BJ (cell line): ENCODE results near the gene CWC22. TPM values are rescaled to one million over a fixed set of nuclear protein-coding genes. Genes with fewer than 3 reads are reported as not detected.

Source experiments
- CTCF ChIA-PET: fragments of 350-600 bp; formaldehyde crosslinking; extraction: SDS; loops from one replicate; lab custom pipeline; 2021; ENCODE audit warnings: antibody characterized with exemption, inconsistent platforms; lab: Yijun Ruan, JAX
- POLR2A ChIA-PET: fragments of 300-600 bp; sonication (Branson Sonifier 250); formaldehyde crosslinking; extraction: SDS; loops from one replicate; lab custom pipeline; 2021; ENCODE audit warnings: antibody characterized with exemption; lab: Charles Lee
- DNase-seq: peaks from one replicate; pipeline ENCODE4 v3.0.0-alpha.2; 2011; ENCODE audit warnings: low read depth
- H3K27me3 ChIP-seq: 2 replicates; pipeline ENCODE4 v1.6.0; 2011; ENCODE audit warnings: low read length; ENCODE audit not compliant: control insufficient read depth, insufficient read depth
- H3K36me3 ChIP-seq: 2 replicates; pipeline ENCODE4 v1.5.1; 2011; ENCODE audit warnings: low read length; ENCODE audit not compliant: control insufficient read depth, insufficient read depth
- H3K4me3 ChIP-seq: 2 replicates; pipeline ENCODE4 v1.5.1; 2011; ENCODE audit warnings: low read depth, mild to moderate bottlenecking, control low read depth, low read length
- CTCF ChIP-seq: IDR thresholded peaks from 2 replicates; pipeline ENCODE4 v1.5.1; 2011; ENCODE audit warnings: low read depth, mild to moderate bottlenecking, control low read depth, inconsistent platforms, low read length, moderate library complexity; ENCODE audit not compliant: insufficient read depth
- polyA plus RNA-seq: library from polyadenylated mRNA; depleted of rRNA; stranded (reverse); fragments of >200 nt; gene quantifications from 2 replicates; pipeline ENCODE4 v1.2.3, GENCODE V29; 2011

CWC22 gene
- polyA plus RNA-seq, 1 experiment, result 1.2 TPM

DNA sequence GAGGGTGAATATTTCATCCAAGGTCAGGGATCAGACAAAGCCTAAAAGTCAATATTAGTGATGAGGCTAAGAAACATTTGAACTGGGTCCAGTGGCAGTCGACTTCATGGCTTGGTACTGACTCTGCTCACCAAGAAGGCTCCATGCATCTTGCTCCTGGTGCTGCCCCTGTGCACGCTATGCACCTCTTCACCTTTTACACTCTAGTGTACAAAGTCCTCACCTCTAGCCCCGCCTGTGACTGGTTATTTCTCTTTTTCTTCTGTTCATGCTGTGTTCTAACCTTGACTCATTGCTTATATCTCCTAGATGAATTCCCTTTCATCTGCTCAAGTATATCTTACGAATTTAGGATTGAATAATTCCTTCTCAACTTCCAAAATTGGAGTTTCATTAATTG lies 93.3 kb downstream of the CWC22 start:
- no peak for TF ChIP-seq CTCF
- Histone ChIP-seq H3K36me3 (no peaks in the 10 kb centered on the region), H3K27me3 (no peaks in the 10 kb centered on the region), H3K4me3 (no peak overlapping the region)
- CTCF ChIA-PET, result no interaction called here
- DNase-seq, result no peak
- POLR2A ChIA-PET, result no interaction called here

GRCh38 chr2:179911569-179911968 lies 95.5 kb downstream of the CWC22 start:
- POLR2A ChIA-PET, result no interaction called here
- DNase-seq, result no peak
- CTCF ChIA-PET, result interaction anchor here (1.3 kb wide), 1 partner anchor 11 kb away, joined by 3 read pairs; no protein-coding TSS in a partner anchor
- no peak for TF ChIP-seq CTCF
- Histone ChIP-seq H3K36me3 (no peaks in the 10 kb centered on the region), H3K27me3 (no peaks in the 10 kb centered on the region; the same call in 1 of the 2 replicates), H3K4me3 (no peak overlapping the region)

- H3K36me3 ChIP-seq, result no peaks in the 10 kb centered on the region
- no peaks in the 10 kb centered on the region; the same call in 1 of the 2 replicates for H3K27me3 ChIP-seq
- DNase-seq, result no peak
- TF ChIP-seq CTCF, result no peak
- POLR2A ChIA-PET, result no interaction called here
- CTCF ChIA-PET, result interaction anchor here (1.3 kb wide), 1 partner anchor 12 kb away, joined by 3 read pairs; no protein-coding TSS in a partner anchor
- H3K4me3 ChIP-seq, result no peak overlapping the region
These were observed 96.4 kb downstream of the CWC22 start for GRCh38 chr2:179910735-179911113.

DNA sequence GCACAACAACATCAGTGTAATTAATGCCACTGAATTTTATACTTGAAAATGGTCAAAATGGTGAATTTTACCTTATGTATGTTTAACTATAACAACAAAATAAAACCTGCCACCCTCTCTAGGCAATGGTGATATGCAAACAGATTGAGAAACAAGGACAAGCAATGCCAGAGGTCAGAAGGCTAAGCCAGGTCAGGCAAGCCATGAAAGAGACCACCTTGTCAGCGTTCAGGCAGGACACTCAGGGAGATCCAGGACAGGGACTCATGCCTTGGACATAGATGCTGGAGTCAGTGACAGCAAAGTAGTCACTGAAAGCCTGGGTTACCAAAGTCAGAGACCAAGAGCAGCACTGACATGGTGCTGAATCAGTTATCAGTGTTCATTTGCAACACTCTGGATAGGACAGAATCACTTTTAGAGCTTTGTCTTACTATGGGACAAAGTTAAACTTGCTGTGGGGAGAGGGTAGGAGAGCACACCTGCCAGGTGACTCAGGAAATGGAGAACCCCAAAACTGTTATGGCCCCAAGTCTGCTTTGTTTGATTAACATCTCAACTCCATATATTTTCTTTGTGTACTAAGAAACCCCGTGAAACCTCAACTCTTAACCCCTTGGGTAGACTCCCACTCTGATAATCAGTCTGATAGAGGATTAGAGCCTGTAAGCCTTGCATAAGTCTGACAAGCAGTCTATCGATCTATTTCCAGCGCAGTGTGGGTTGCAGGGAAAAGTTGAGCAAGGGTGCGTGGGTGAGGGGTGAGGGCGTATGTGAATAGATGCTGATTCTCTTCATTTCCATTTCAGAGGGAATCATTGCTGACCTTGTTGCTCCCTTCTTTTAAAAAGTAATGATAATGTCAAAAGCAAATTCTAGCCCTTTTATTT lies 97.0 kb downstream of the CWC22 start:
- TF ChIP-seq CTCF, result no peak
- CTCF ChIA-PET, result no interaction called here
- Histone ChIP-seq H3K27me3 (no peaks in the 10 kb centered on the region; the same call in 1 of the 2 replicates), H3K36me3 (no peaks in the 10 kb centered on the region), H3K4me3 (no peak overlapping the region)
- POLR2A ChIA-PET, result no interaction called here
- DNase-seq, result no peak

GRCh38 chr2:179900655-179901054 lies 106.4 kb downstream of the CWC22 start:
- H3K4me3 ChIP-seq, result no peak overlapping the region
- TF ChIP-seq CTCF, result no peak
- POLR2A ChIA-PET, result no interaction called here
- H3K36me3 ChIP-seq, result no peaks in the 10 kb centered on the region
- no peaks in the 10 kb centered on the region for H3K27me3 ChIP-seq
- CTCF ChIA-PET, result no interaction called here
- no peak for DNase-seq
